Small intestine (tissue), 7 donors: ENCODE results near the gene TGM5. TPM values are rescaled to one million over a fixed set of nuclear protein-coding genes. Genes with fewer than 3 reads are reported as not detected.
A peak's percentile ranks its signal among the peaks of the same experiment; 100 is the strongest.
"Not testable (repeated sequence)": the region's sequence is repeated elsewhere in the genome, so short reads cannot be mapped to it uniquely, and the experiment has no call there.

Experiments used
- DNase-seq, 2 donors: peaks; one replicate each; pipeline versions ENCODE4 v3.0.0 to v3.0.0-alpha.2; 2013
- FAIRE-seq: peaks from 2 replicates; lab custom pipeline; 2012; peaks lifted over from hg19 to GRCh38; lab: Jason Lieb, UNC
- H3K27ac ChIP-seq, 3 donors: one replicate each; pipeline ENCODE4 v1.5.1; 2013; ENCODE audit warnings: low read length in 2 of 3, mild to moderate bottlenecking in 2 of 3, control low read depth in 1 of 3, inconsistent platforms in 1 of 3, low read depth in 1 of 3, moderate library complexity in 1 of 3
- H3K27me3 ChIP-seq, 3 donors: one replicate each; pipeline ENCODE4 v1.6.1; 2013; ENCODE audit warnings: low read length in 3 of 3, inconsistent platforms in 1 of 3; ENCODE audit not compliant: control insufficient read depth in 3 of 3, insufficient read depth in 3 of 3
- H3K36me3 ChIP-seq, 3 donors: one replicate each; pipeline ENCODE4 v1.6.1; 2013; ENCODE audit warnings: low read length in 3 of 3, inconsistent platforms in 1 of 3, low read depth in 1 of 3, mild to moderate bottlenecking in 1 of 3, moderate library complexity in 1 of 3; ENCODE audit not compliant: control insufficient read depth in 3 of 3, insufficient read depth in 2 of 3
- H3K4me1 ChIP-seq, 3 donors: one replicate each; pipeline ENCODE4 v1.6.1; 2013; ENCODE audit warnings: low read length in 2 of 3, inconsistent platforms in 1 of 3, low read depth in 1 of 3, mild to moderate bottlenecking in 1 of 3, moderate library complexity in 1 of 3; ENCODE audit not compliant: control insufficient read depth in 3 of 3, insufficient read depth in 2 of 3
- H3K4me3 ChIP-seq, 3 donors: one replicate each; pipeline ENCODE4 v1.5.1; 2013; ENCODE audit warnings: low read length in 3 of 3, control low read depth in 1 of 3, inconsistent platforms in 1 of 3, low read depth in 1 of 3, mild to moderate bottlenecking in 1 of 3, moderate library complexity in 1 of 3
- H3K9me3 ChIP-seq, 2 donors: one replicate each; pipeline ENCODE4 v1.6.1; 2013; ENCODE audit warnings: low read depth in 1 of 2, low read length in 1 of 2; ENCODE audit not compliant: control insufficient read depth in 2 of 2, insufficient read depth in 1 of 2
- WGBS, 3 donors: extraction: QIAGEN DNeasy Blood & Tissue Kit; methylation state at CpG; one replicate each; pipeline ENCODE4 v1.1.7; 2013; 5-methylcytosine and 5-hydroxymethylcytosine counted together
- polyA plus RNA-seq, 4 donors: library from polyadenylated mRNA; stranded (reverse) in 3 of 4; unstranded in 1 of 4; fragments of 200-250 nt in 3 of 4; fragments of 120-200 nt in 1 of 4; gene quantifications; one replicate each; pipeline versions ENCODE4 v1.2.1 to v1.2.3, GENCODE V29; 2013
- donor health status: healthy with polysubstance abuse.
- donor health status: control.
- donor health status: control.
- donor health status: Bipolar disorder and iron deficiency.
- donor health status: healthy.

The TGM5 gene
- polyA plus RNA-seq, 4 donors: 0.01 to 0.03 TPM; not detected in 2

DNA sequence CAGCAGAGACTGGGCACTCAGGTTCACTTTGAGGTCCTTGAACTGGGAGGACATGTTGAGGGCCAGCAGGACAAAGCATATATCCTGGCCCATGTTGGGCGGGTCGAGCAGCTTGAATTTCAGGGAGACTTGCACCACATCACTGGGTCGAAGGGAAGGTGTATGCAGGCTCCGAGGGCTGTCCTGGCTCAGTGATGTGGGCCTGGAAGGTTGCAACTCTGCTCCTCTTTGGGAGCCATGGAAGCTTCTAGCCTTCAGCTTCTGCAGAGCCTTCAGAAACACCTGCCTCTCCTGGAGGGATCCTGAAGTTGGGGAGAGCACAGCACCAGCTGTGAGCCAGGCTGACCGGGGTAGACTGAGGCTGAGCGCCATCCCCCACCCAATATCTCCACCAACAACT is 31.2 kb downstream of the TGM5 start:
- peaks cover 0 to 6% (median 0%) of the 10 kb centered on the region in 3 donors for H3K27me3 ChIP-seq
- FAIRE-seq (no peak), DNase-seq (no peak)
- H3K4me3 ChIP-seq: no peak overlapping the region
- 91 to 93% (median 93%) methylated on average over 6 of the region's 6 CpGs for WGBS, 3 donors
- no peak overlapping the region for H3K27ac ChIP-seq
- no peaks in the 10 kb centered on the region for H3K4me1 ChIP-seq
- no peaks in the 10 kb centered on the region for H3K9me3 ChIP-seq
- H3K36me3 ChIP-seq: no peaks in the 10 kb centered on the region

DNA sequence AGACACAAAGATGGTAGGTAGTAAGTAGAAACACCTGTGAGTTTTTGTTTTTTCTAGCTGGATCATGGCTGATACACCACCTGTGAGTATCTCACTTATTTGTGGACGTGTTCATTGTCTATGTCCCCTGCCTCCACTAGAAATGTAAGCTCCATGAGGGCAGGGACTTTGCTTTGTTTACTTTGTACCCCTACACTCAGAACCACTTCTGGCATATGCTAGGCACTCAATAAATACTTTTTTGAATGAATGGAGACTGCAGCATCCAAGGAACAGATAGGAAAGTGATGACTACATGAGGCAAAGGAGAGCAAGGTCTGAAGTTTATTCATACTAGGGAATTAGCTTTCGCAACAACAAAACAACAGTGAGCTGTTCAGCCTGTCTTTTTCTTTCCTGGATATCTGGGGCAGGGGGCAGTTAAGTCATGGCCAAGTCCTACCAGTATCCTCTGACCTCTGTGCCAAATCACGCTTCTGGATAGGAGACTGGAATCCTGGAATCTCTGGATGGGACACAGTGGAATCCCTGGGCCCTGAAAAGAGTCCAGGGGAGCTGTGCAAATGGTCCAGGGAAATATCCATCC is 34.3 kb downstream of the TGM5 start:
- no peak for FAIRE-seq
- 80 to 88% (median 82%) methylated on average over 3 of the region's 3 CpGs for WGBS, 3 donors
- peaks cover 0 to 5% (median 0%) of the 10 kb centered on the region in 3 donors for H3K27me3 ChIP-seq

DNA sequence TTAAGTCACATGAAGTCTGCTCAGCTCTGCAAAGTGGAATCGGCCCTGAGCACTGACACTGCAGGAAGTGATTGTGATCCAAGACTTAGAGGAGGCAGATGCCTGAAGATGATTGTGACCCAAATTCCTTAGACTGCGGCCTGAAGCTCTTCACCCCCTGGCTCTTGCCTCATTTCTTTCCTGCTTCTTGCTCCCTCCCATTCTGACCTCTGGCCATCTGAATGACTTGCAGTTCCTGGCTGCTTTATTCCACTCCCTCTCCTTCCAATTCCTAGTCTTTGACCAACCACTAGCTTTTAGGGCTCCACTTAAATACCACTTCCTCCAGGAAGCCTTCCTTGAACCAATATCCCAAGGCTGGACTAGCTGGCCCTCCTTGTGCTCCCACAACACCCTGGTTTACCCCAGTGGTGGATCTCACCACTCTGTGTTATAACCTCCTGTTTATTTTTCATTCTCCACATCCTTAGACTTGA is 36.0 kb downstream of the TGM5 start:
- no peak for DNase-seq
- H3K4me3 ChIP-seq: no peak overlapping the region
- no peak for FAIRE-seq
- H3K36me3 ChIP-seq: no peaks in the 10 kb centered on the region
- H3K27me3 ChIP-seq: peaks cover 0 to 5% (median 0%) of the 10 kb centered on the region in 3 donors
- H3K27ac ChIP-seq: no peak overlapping the region
- no peaks in the 10 kb centered on the region for H3K9me3 ChIP-seq
- no peaks in the 10 kb centered on the region for H3K4me1 ChIP-seq
- 44 to 65% (median 53%) methylated on average over 2 of the region's 2 CpGs for WGBS, 3 donors

More for the DNA sequence above, 34.3 kb downstream of the TGM5 start:
- Histone ChIP-seq H3K27ac (no peak overlapping the region), H3K4me1 (no peaks in the 10 kb centered on the region), H3K36me3 (no peaks in the 10 kb centered on the region), H3K9me3 (no peaks in the 10 kb centered on the region), H3K4me3 (no peak overlapping the region)
- no peak for DNase-seq

DNA sequence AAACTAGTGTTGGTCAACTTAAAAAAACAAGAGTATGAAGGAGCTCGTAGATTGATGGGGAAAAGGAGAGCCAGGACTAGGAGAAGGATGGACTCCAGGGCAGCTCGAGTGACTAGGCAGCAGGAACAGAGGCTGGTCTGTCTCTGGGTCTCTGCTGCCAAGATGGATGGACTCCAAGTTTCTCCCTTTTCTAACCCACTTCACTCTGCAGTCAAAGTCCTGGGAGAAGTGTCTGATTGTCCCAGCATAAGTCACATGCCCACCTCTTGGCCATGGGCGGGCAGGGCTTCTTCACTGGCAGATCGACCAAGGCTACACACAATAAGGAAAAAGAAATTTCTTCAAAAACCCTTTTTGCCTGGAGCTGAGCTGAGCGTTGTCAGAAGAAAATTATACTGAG is 36.8 kb downstream of the TGM5 start:
- 78 to 86% (median 85%) methylated on average over 5 of the region's 5 CpGs for WGBS, 3 donors
- Histone ChIP-seq H3K36me3 (no peaks in the 10 kb centered on the region), H3K27ac (no peak overlapping the region), H3K4me3 (no peak overlapping the region), H3K27me3 (peaks cover 0 to 5% (median 0%) of the 10 kb centered on the region in 3 donors), H3K4me1 (no peaks in the 10 kb centered on the region), H3K9me3 (no peaks in the 10 kb centered on the region)
- FAIRE-seq (no peak), DNase-seq (no peak)

DNA sequence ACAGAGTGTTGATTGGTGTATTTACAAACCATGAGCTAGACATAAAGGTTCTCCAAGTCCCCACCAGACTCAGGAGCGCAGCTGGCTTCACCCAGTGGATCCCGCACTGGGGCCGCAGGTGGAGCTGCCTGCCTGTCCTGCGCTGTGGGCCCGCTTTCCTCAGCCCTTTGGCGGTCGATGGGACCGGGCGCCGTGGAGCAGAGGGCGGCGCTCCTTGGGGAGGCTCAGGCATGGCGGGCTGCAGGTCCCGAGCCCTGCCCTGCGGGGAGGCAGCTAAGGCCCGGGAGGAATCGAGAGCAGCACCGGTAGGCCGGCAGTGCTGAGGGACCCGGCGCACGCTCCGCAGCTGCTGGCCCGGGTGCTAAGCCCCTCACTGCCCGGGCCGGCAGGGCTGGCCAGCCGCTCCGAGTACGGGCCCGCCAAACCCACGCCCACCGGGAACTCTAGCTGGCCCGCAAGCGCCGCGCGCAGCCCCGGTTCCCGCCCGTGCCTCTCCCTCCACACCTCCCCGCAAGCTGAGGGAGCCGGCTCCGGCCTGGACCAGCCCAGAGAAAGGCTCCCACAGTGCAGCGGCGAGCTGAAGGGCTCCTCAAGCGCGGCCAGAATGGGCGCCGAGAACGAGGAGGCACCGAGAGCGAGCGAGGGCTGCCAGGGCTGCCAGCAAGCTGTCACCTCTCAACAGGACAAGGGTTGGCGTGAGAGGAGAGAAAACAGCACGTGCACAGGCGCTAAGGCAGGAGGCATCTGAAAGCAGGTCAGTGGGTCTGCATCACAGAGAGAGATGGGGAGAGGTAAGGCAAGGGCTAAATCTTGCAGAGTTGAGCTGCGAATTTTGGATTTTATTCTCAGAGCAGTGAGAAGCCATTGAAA is 40.1 kb downstream of the TGM5 start:
- Histone ChIP-seq H3K4me1 (no peaks in the 10 kb centered on the region), H3K36me3 (no peaks in the 10 kb centered on the region), H3K27me3 (peaks cover 0 to 5% (median 0%) of the 10 kb centered on the region in 3 donors), H3K27ac (no peak overlapping the region), H3K4me3 (no peak overlapping the region), H3K9me3 (no peaks in the 10 kb centered on the region)
- no peak for FAIRE-seq
- no peak for DNase-seq
- 95 to 97% (median 96%) methylated on average over 43 to 57 of the region's 57 CpGs for WGBS, 3 donors

DNA sequence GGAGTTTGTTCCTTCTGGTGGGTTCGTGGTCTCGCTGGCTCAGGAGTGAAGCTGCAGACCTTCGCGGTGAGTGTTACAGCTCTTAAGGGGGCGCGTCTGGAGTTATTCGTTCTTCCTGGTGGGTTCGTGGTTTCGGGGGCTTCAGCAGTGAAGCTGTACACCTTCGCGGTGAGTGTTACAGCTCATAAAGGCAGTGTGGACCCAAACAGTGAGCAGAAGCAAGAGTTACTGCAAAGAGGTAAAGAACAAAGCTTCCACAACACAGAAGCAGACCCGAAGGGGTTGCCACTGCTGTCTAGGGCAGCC is 40.8 kb downstream of the TGM5 start:
- not testable (repeated sequence) for DNase-seq, H3K4me1 ChIP-seq, H3K27me3 ChIP-seq, H3K27ac ChIP-seq, H3K4me3 ChIP-seq, H3K36me3 ChIP-seq, FAIRE-seq, H3K9me3 ChIP-seq
- 82 to 85% (median 84%) methylated on average over 12 of the region's 12 CpGs for WGBS, 3 donors

DNA sequence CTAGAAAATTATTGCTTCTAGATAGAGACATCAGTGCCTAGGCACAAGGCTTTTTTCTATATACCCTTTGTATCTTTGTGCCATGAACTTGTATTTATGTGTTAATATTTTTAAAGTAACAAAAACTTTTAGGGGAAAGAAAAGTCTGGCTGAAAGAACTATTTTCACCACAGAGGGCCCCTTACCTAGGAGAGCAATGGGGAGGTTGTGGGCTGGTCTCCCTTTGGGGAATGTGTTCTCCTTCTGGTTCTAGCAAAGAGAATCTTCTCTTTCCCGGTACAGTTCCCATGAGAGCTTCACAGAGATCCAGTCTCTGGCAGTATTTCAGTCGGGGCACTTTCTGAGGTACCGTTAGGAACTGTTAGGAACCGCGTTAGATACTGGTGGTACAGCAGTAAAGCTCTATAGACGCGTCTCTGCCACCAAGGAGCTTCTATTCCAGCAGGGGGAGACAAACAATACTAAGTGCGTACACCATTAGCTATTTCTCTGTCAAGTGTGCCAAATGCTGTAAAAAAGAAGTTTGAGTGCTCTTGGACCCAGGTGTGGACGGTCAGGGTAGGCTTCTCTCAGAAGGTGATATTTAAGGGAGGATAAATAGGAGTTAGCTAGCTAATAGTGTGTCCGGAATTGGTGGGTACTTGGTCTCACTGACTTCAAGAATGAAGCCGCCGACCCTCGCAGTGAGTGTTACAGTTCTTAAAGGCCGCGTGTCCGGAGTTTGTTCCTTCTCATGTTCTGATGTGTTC is 41.4 kb downstream of the TGM5 start:
- no peaks in the 10 kb centered on the region for H3K4me1 ChIP-seq
- no peak overlapping the region for H3K27ac ChIP-seq
- H3K9me3 ChIP-seq: no peaks in the 10 kb centered on the region
- H3K27me3 ChIP-seq: peaks cover 0 to 3% (median 0%) of the 10 kb centered on the region in 3 donors
- peak; percentile 55 to 58 for DNase-seq
- no peak overlapping the region for H3K4me3 ChIP-seq
- WGBS, 3 donors: 43 to 48% (median 45%) methylated on average over 16 of the region's 16 CpGs
- H3K36me3 ChIP-seq: no peaks in the 10 kb centered on the region
- no peak for FAIRE-seq

DNA sequence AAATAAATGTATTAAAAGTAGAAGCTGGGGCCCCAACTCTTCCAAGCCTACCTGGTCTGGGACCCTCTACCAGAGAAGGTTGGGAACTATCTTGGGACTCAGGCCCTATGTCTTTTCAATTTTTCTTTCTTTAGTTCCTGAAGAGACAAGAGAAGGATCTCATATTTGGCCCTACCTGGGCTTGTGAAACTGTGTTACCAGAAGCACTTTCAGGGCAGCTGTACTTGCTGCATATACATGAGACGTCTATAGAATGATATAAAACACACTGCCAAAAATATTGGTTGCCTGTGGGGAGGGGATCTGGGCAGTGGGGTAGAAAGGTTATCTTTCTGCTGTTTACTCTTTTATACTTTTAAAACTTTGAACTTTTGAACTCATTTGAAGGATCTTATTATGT is 45.3 kb downstream of the TGM5 start:
- 12 to 60% (median 25%) methylated on average over 1 of the region's 1 CpG for WGBS, 3 donors
- DNase-seq: no peak
- FAIRE-seq: no peak

More for the DNA sequence above, 45.3 kb downstream of the TGM5 start:
- H3K36me3 ChIP-seq: no peaks in the 10 kb centered on the region
- no peak overlapping the region for H3K27ac ChIP-seq
- peaks cover 0 to 3% (median 1%) of the 10 kb centered on the region in 3 donors for H3K27me3 ChIP-seq
- H3K9me3 ChIP-seq: no peaks in the 10 kb centered on the region
- H3K4me1 ChIP-seq: no peaks in the 10 kb centered on the region
- H3K4me3 ChIP-seq: no peak overlapping the region
